ENCODE data around the gene CPNE6. TPM values are rescaled to one million over a fixed set of nuclear protein-coding genes. Genes with fewer than 3 reads are reported as not detected.

CPNE6 gene
- total and polyA plus RNA-seq, 2 of the 8 experiments (the other 6 are each of a cell fraction or from before 2014, with no cell fraction given) = 0.05 TPM; not detected in 1

GRCh38 chr14:24060443-24060842 lies 10.9 kb upstream of the CPNE6 start:
- DNase-seq (ENCODE audit: low read depth in 1 of 2, low spot score in 2 of 2) (no peak), FAIRE-seq (no peak)
- no peaks in the 10 kb centered on the region for H3K79me2 ChIP-seq (ENCODE audit: control insufficient read depth in 1 of 2, insufficient read depth in 2 of 2, low read length in 2 of 2)
- no peak overlapping the region for H3K4me3 ChIP-seq (ENCODE audit: extremely low read depth in 1 of 4, insufficient read depth in 2 of 4, low read depth in 3 of 4, low read length in 4 of 4)
- no peak overlapping the region for H3K56ac ChIP-seq (replicated peaks; ENCODE audit: insufficient read length, low read depth, low read length)
- no peak overlapping the region for H3K4me2 ChIP-seq (ENCODE audit: insufficient read depth in 1 of 2, low read depth in 2 of 2, low read length in 2 of 2)
- no peaks in the 10 kb centered on the region for H3K23me2 ChIP-seq (ENCODE audit: low read depth, low read length)
- 92% methylated on average over 10 of the region's 10 CpGs; no CpG with 5 or more reads in 1 of the 2 experiments for WGBS, 2 experiments (ENCODE audit: extremely low coverage in 1 of 2, insufficient coverage in 1 of 2, insufficient read length in 1 of 2, insufficient replicate concordance in 2 of 2, low coverage in 1 of 2, low lambda C conversion rate in 2 of 2, missing lambda C conversion rate in 1 of 2)
- H2AK5ac ChIP-seq (ENCODE audit: low read depth, low read length) = no peak overlapping the region
- no peaks in the 10 kb centered on the region for H3K9me3 ChIP-seq (ENCODE audit: insufficient read depth in 2 of 2, low read depth in 1 of 2, low read length in 1 of 2)
- 0 out of 7 replicates have a peak, but pooled peaks cover 0 to 2% (median 0%) of the 10 kb centered on the region in 4 experiments for H3K4me1 ChIP-seq (replicated peaks in 1 of 4; ENCODE audit: control insufficient read depth in 3 of 4, insufficient read depth in 4 of 4, low read length in 3 of 4)
- no peaks in the 10 kb centered on the region for H3K79me1 ChIP-seq (ENCODE audit: low read depth, low read length)
- no peak overlapping the region for H2BK120ac ChIP-seq (replicated peaks; ENCODE audit: low read depth, low read length)
- no peaks in the 10 kb centered on the region; a peak in 1 of 8 replicates for H3K36me3 ChIP-seq (ENCODE audit: control insufficient read depth in 2 of 4, insufficient read depth in 4 of 4, low read length in 3 of 4)
- no peak overlapping the region for H4K91ac ChIP-seq (replicated peaks; ENCODE audit: insufficient read length, low read length)
- H3K23ac ChIP-seq (ENCODE audit: insufficient read length) = no peak overlapping the region
- H2BK20ac ChIP-seq (ENCODE audit: low read length) = no peak overlapping the region
- no peak overlapping the region for H3K18ac ChIP-seq (ENCODE audit: extremely low read depth, low read length)
- H4K5ac ChIP-seq (ENCODE audit: insufficient read length, low read depth, low read length) = no peak overlapping the region
- H4K8ac ChIP-seq (ENCODE audit: extremely low read depth, insufficient read depth, low read length) = no peak overlapping the region
- H3K27ac ChIP-seq (ENCODE audit: low read depth, low read length) = no peak overlapping the region
- no peak overlapping the region for H2BK5ac ChIP-seq (ENCODE audit: low read depth, low read length)
- no peak overlapping the region for H3K9ac ChIP-seq (replicated peaks in 1 of 4; ENCODE audit: extremely low read depth in 1 of 4, low read depth in 3 of 4, low read length in 3 of 4)
- peaks cover 0 to 2% of the 10 kb centered on the region in 2 experiments for H4K20me1 ChIP-seq (replicated peaks in 1 of 2; ENCODE audit: control insufficient read depth in 1 of 2, insufficient read depth in 2 of 2, low read length in 2 of 2)
- no peak overlapping the region for H2AFZ ChIP-seq (ENCODE audit: low read length)
- CTCF ChIA-PET (ENCODE audit: partially characterized antibody) = interaction anchor here (0.8 to 23.8 kb wide), 11 partner anchors 9 to 48 kb away, joined by 3 to 316 read pairs (median 6); partner anchors contain the start of gene PCK2
- TF ChIP-seq EP300 (IDR thresholded peaks at IDR 0.05; ENCODE audit: borderline replicate concordance in 1 of 2, low read depth in 2 of 2, low read length in 2 of 2) = no peak
- no peak for TF ChIP-seq NRF1 (IDR thresholded peaks at IDR 0.05; ENCODE audit: low read depth, low read length)
- no peak for TF ChIP-seq HDAC6 (IDR thresholded peaks at IDR 0.05; ENCODE audit: low read depth, low read length)
- no peak for TF ChIP-seq RFX5 (IDR thresholded peaks at IDR 0.05; ENCODE audit: borderline replicate concordance, low read depth, low read length)
- no peak for TF ChIP-seq JUN (IDR thresholded peaks at IDR 0.05; ENCODE audit: low read depth, low read length)
- TF ChIP-seq MAFK (IDR thresholded peaks at IDR 0.05; ENCODE audit: low read depth, low read length) = no peak
- no peak for TF ChIP-seq SRF (IDR thresholded peaks at IDR 0.05; ENCODE audit: low read depth, low read length)
- no peak for TF ChIP-seq SP1 (IDR thresholded peaks at IDR 0.05; ENCODE audit: low read depth, low read length)
- no peak for TF ChIP-seq POU5F1 (IDR thresholded peaks at IDR 0.05; ENCODE audit: low read depth, low read length)
- H3K4ac ChIP-seq (replicated peaks; ENCODE audit: insufficient read length, low read depth, low read length) = no peak overlapping the region
- POLR2A ChIA-PET (ENCODE audit: partially characterized antibody) = interaction anchor here (1.0 to 27.2 kb wide), 6 partner anchors 8 to 56 kb away, joined by 3 to 626 read pairs (median 6); partner anchors contain the start of gene PCK2
- no peak overlapping the region for H2BK15ac ChIP-seq (ENCODE audit: low read length)
- no peak overlapping the region for H2BK12ac ChIP-seq (ENCODE audit: low read depth, low read length)
- no peaks in the 10 kb centered on the region for H3K27me3 ChIP-seq (replicated peaks in 1 of 4; ENCODE audit: control insufficient read depth in 3 of 4, extremely low read depth in 1 of 4, insufficient read depth in 3 of 4, low read length in 3 of 4)
- no peak overlapping the region for H3K14ac ChIP-seq (ENCODE audit: insufficient read length)

Measured in H1 (cell line).